ENCODE results near the gene PIEZO1.

The PIEZO1 gene

GRCh38 chr16:88732172-88732960 is 52.7 kb downstream of the PIEZO1 start:
- Mint-ChIP-seq H3K9me3 (no peaks in the 10 kb centered on the region), H3K36me3 (ENCODE audit: low read depth) (no peaks in the 10 kb centered on the region), H3K27ac (no peak overlapping the region), H3K4me3 (no peak overlapping the region), H3K27me3 (ENCODE audit: low read depth) (no peaks in the 10 kb centered on the region), H3K4me1 (peaks cover 10% of the 10 kb centered on the region)
- no peak for TF ChIP-seq CTCF (IDR thresholded peaks at IDR 0.05; ENCODE audit: unreplicated experiment in 3 of 3)

- H3K27ac Mint-ChIP-seq, result no peak overlapping the region
- TF ChIP-seq CTCF (IDR thresholded peaks at IDR 0.05; ENCODE audit: unreplicated experiment in 3 of 3), result no peak
- no peaks in the 10 kb centered on the region for H3K27me3 Mint-ChIP-seq (ENCODE audit: low read depth)
- H3K36me3 Mint-ChIP-seq (ENCODE audit: low read depth), result no peaks in the 10 kb centered on the region
- H3K9me3 Mint-ChIP-seq, result no peaks in the 10 kb centered on the region
- H3K4me1 Mint-ChIP-seq, result peaks cover 10% of the 10 kb centered on the region
- H3K4me3 Mint-ChIP-seq, result no peak overlapping the region
These were observed 53.3 kb downstream of the PIEZO1 start for GRCh38 chr16:88731699-88732098.

- no peaks in the 10 kb centered on the region for H3K9me3 Mint-ChIP-seq
These were observed 54.1 kb downstream of the PIEZO1 start for GRCh38 chr16:88730632-88731607.

GRCh38 chr16:88727871-88728270 is 57.1 kb downstream of the PIEZO1 start:
- no peak for TF ChIP-seq CTCF (IDR thresholded peaks at IDR 0.05; ENCODE audit: unreplicated experiment in 3 of 3)
- Mint-ChIP-seq H3K27me3 (ENCODE audit: low read depth) (no peaks in the 10 kb centered on the region), H3K4me3 (no peak overlapping the region), H3K9me3 (no peaks in the 10 kb centered on the region), H3K4me1 (peaks cover 10% of the 10 kb centered on the region), H3K36me3 (ENCODE audit: low read depth) (no peaks in the 10 kb centered on the region), H3K27ac (no peak overlapping the region)

More at GRCh38 chr16:88730632-88731607, 54.1 kb downstream of the PIEZO1 start:
- Mint-ChIP-seq H3K27ac (peak overlapping the region in 2 of 3 experiments; percentile 22 to 76), H3K36me3 (ENCODE audit: low read depth) (no peaks in the 10 kb centered on the region), H3K4me1 (peaks cover 10% of the 10 kb centered on the region), H3K4me3 (no peak overlapping the region), H3K27me3 (ENCODE audit: low read depth) (no peaks in the 10 kb centered on the region)
- TF ChIP-seq CTCF (IDR thresholded peaks at IDR 0.05; ENCODE audit: unreplicated experiment in 3 of 3), result no peak

- H3K27ac Mint-ChIP-seq, result no peak overlapping the region
- H3K4me1 Mint-ChIP-seq, result peaks cover 10% of the 10 kb centered on the region
- no peak for TF ChIP-seq CTCF (IDR thresholded peaks at IDR 0.05; ENCODE audit: unreplicated experiment in 3 of 3)
- no peaks in the 10 kb centered on the region for H3K9me3 Mint-ChIP-seq
- no peak overlapping the region for H3K4me3 Mint-ChIP-seq
- no peaks in the 10 kb centered on the region for H3K27me3 Mint-ChIP-seq (ENCODE audit: low read depth)
- no peaks in the 10 kb centered on the region for H3K36me3 Mint-ChIP-seq (ENCODE audit: low read depth)
These were observed 58.0 kb downstream of the PIEZO1 start for GRCh38 chr16:88726981-88727380.

Data from nephron (organoid).